GM12864 (cell line): ENCODE data around the gene KRT77.

ENCODE experiments used
- DNase-seq: peaks from one replicate; pipeline ENCODE4 v3.0.0-alpha.2; 2011; ENCODE audit warnings: low read depth
- H3K4me3 ChIP-seq: 2 replicates; pipeline ENCODE4 v1.5.1; 2011; ENCODE audit warnings: mild to moderate bottlenecking, low read depth, low read length, control low read depth
- CTCF ChIP-seq: IDR thresholded peaks from 2 replicates; pipeline ENCODE4 v1.5.1; 2011; ENCODE audit warnings: low read depth, mild to moderate bottlenecking, moderate library complexity, low read length, control low read depth, inconsistent platforms; ENCODE audit errors: missing control alignments

KRT77 gene

GRCh38 chr12:52660934-52661499 lies 42.3 kb downstream of the KRT77 start:
- no peak overlapping the region for H3K4me3 ChIP-seq
- no peak for TF ChIP-seq CTCF
- DNase-seq = no peak

- DNase-seq = no peak
- H3K4me3 ChIP-seq = no peak overlapping the region
- TF ChIP-seq CTCF = no peak
Observed at GRCh38 chr12:52659951-52660350, 43.4 kb downstream of the KRT77 start.

GRCh38 chr12:52659395-52659794 lies 43.9 kb downstream of the KRT77 start:
- no peak for DNase-seq
- no peak for TF ChIP-seq CTCF

GRCh38 chr12:52658196-52658595 lies 45.1 kb downstream of the KRT77 start:
- no peak for TF ChIP-seq CTCF
- H3K4me3 ChIP-seq = no peak overlapping the region
- DNase-seq = no peak

More at GRCh38 chr12:52659395-52659794, 43.9 kb downstream of the KRT77 start:
- H3K4me3 ChIP-seq = no peak overlapping the region

GRCh38 chr12:52657250-52657902 lies 45.9 kb downstream of the KRT77 start:
- no peak for DNase-seq
- no peak for TF ChIP-seq CTCF
- no peak overlapping the region for H3K4me3 ChIP-seq

- H3K4me3 ChIP-seq = no peak overlapping the region
- no peak for DNase-seq
- no peak for TF ChIP-seq CTCF
Observed at GRCh38 chr12:52656616-52657015, 46.7 kb downstream of the KRT77 start.

GRCh38 chr12:52655720-52656124 lies 47.6 kb downstream of the KRT77 start:
- TF ChIP-seq CTCF = no peak
- DNase-seq = no peak
- no peak overlapping the region for H3K4me3 ChIP-seq
